ENCODE measurements around the gene DYNC2LI1. TPM values are rescaled to one million over a fixed set of nuclear protein-coding genes. Genes with fewer than 3 reads are reported as not detected.

The DYNC2LI1 gene
- polyA plus RNA-seq, 1 donor (not counting 4 experiments of a cell fraction or from before 2014, with no cell fraction given) = 29.9 TPM

GRCh38 chr2:43851011-43851980, 77.5 kb downstream of the DYNC2LI1 start:
- no peak for DNase-seq (ENCODE audit: low read depth, low spot score)
- dilution Hi-C loops (cut with MboI; ENCODE audit: extremely low pct_ligation_motif_present, low sequenced_read_pairs) = no loop called here
- H3K27ac ChIP-seq (ENCODE audit: control insufficient read depth, insufficient read depth, low read length) = no peak overlapping the region
- H3K4me2 ChIP-seq (ENCODE audit: control insufficient read depth, extremely low read depth, insufficient read depth, low read depth, low read length) = no peak overlapping the region
- H3K9ac ChIP-seq (ENCODE audit: control insufficient read depth, extremely low read depth, insufficient read depth, low read length) = no peak overlapping the region
- H3K79me2 ChIP-seq (ENCODE audit: control insufficient read depth, insufficient read depth, low read length) = no peaks in the 10 kb centered on the region
- H3K9me1 ChIP-seq (ENCODE audit: control insufficient read depth, extremely low read depth, insufficient read depth, low read length) = no peaks in the 10 kb centered on the region
- H3K9me3 ChIP-seq (ENCODE audit: control insufficient read depth, low read depth, low read length) = no peaks in the 10 kb centered on the region
- H2AFZ ChIP-seq (ENCODE audit: control insufficient read depth, low read length) = no peak overlapping the region
- H4K20me1 ChIP-seq (ENCODE audit: control insufficient read depth, extremely low read depth, insufficient read depth, low read length) = no peaks in the 10 kb centered on the region
- FAIRE-seq = no peak
- H3K4me3 ChIP-seq (ENCODE audit: control insufficient read depth in 2 of 3, extremely low read depth in 1 of 3, insufficient read depth in 2 of 3, low read depth in 1 of 3, low read length in 3 of 3) = no peak overlapping the region
- TF ChIP-seq CTCF (optimal IDR thresholded peaks at IDR 0.05 in 1 of 3, IDR thresholded peaks at IDR 0.05 in 1 of 3, conservative IDR thresholded peaks at IDR 0.05 in 1 of 3; ENCODE audit: extremely low read depth in 1 of 3, insufficient read depth in 2 of 3, low read length in 3 of 3) (no peak), EZH2 (IDR thresholded peaks at IDR 0.05; ENCODE audit: low read length) (no peak)
- peaks cover 17% of the 10 kb centered on the region for H3K27me3 ChIP-seq (ENCODE audit: control insufficient read depth, extremely low read depth, insufficient read depth, low read length)
- no peaks in the 10 kb centered on the region for H3K4me1 ChIP-seq (ENCODE audit: control insufficient read depth, extremely low read depth, insufficient read depth, low read length)
- H3K36me3 ChIP-seq (ENCODE audit: control insufficient read depth in 2 of 2, extremely low read depth in 1 of 2, insufficient read depth in 2 of 2, low read length in 2 of 2) = no peaks in the 10 kb centered on the region

DNA sequence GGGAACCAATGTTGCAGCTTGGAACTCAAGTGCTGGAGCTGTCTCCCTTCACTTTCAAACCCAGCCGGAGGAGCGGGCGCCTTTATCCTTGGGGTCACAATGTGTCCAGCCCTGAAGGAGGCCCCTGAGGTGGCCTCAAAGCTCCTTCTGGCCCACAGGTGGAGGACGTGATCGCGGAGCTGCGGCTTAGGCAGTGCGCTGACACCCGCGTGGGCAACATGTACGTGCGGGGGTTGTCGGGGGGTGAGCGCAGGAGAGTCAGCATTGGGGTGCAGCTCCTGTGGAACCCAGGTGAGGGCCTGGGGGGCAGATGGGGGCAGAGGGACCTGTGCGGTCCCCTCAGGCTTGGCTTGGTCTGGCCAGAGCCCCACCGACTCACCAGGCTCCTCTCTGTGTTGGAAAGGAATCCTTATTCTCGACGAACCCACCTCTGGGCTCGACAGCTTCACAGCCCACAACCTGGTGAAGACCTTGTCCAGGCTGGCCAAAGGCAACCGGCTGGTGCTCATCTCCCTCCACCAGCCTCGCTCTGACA, 78.4 kb downstream of the DYNC2LI1 start:
- H3K27ac ChIP-seq (ENCODE audit: control insufficient read depth, insufficient read depth, low read length) = no peak overlapping the region
- no peaks in the 10 kb centered on the region for H3K9me3 ChIP-seq (ENCODE audit: control insufficient read depth, low read depth, low read length)
- dilution Hi-C loops (cut with MboI; ENCODE audit: extremely low pct_ligation_motif_present, low sequenced_read_pairs) = no loop called here
- no peak for TF ChIP-seq CTCF (optimal IDR thresholded peaks at IDR 0.05 in 1 of 3, IDR thresholded peaks at IDR 0.05 in 1 of 3, conservative IDR thresholded peaks at IDR 0.05 in 1 of 3; ENCODE audit: extremely low read depth in 1 of 3, insufficient read depth in 2 of 3, low read length in 3 of 3)
- TF ChIP-seq EZH2 (IDR thresholded peaks at IDR 0.05; ENCODE audit: low read length) = no peak
- DNase-seq (ENCODE audit: low read depth, low spot score) (no peak), FAIRE-seq (no peak)
- H4K20me1 ChIP-seq (ENCODE audit: control insufficient read depth, extremely low read depth, insufficient read depth, low read length) = no peaks in the 10 kb centered on the region
- no peak overlapping the region for H3K4me3 ChIP-seq (ENCODE audit: control insufficient read depth in 2 of 3, extremely low read depth in 1 of 3, insufficient read depth in 2 of 3, low read depth in 1 of 3, low read length in 3 of 3)
- no peaks in the 10 kb centered on the region for H3K9me1 ChIP-seq (ENCODE audit: control insufficient read depth, extremely low read depth, insufficient read depth, low read length)
- no peak overlapping the region for H3K4me2 ChIP-seq (ENCODE audit: control insufficient read depth, extremely low read depth, insufficient read depth, low read depth, low read length)
- H3K9ac ChIP-seq (ENCODE audit: control insufficient read depth, extremely low read depth, insufficient read depth, low read length) = no peak overlapping the region
- no peaks in the 10 kb centered on the region for H3K4me1 ChIP-seq (ENCODE audit: control insufficient read depth, extremely low read depth, insufficient read depth, low read length)
- no peak overlapping the region for H2AFZ ChIP-seq (ENCODE audit: control insufficient read depth, low read length)
- no peaks in the 10 kb centered on the region for H3K36me3 ChIP-seq (ENCODE audit: control insufficient read depth in 2 of 2, extremely low read depth in 1 of 2, insufficient read depth in 2 of 2, low read length in 2 of 2)
- no peaks in the 10 kb centered on the region for H3K79me2 ChIP-seq (ENCODE audit: control insufficient read depth, insufficient read depth, low read length)
- H3K27me3 ChIP-seq (ENCODE audit: control insufficient read depth, extremely low read depth, insufficient read depth, low read length) = peaks cover 14% of the 10 kb centered on the region
